KOPT-K1 (cell line): ENCODE measurements around the gene UNC13B.

ENCODE experiments used
- H3K27ac ChIP-seq: fragments of 200-600 bp; sonication (generic); 2 replicates; pipeline ENCODE4 v1.5.1; 2016; ENCODE audit warnings: antibody characterized with exemption, mild to moderate bottlenecking, low read depth, low read length; ENCODE audit not compliant: poor library complexity, severe bottlenecking
- H3K36me3 ChIP-seq: fragments of 200-600 bp; sonication (generic); 2 replicates; pipeline ENCODE4 v1.5.1; 2017; ENCODE audit warnings: antibody characterized with exemption, mild to moderate bottlenecking, low read length, moderate library complexity; ENCODE audit not compliant: insufficient read depth
- H3K9me3 ChIP-seq: fragments of 200-600 bp; sonication (generic); 2 replicates; pipeline ENCODE4 v1.5.1; 2017; ENCODE audit warnings: antibody characterized with exemption, low read length, mild to moderate bottlenecking; ENCODE audit not compliant: insufficient read depth, poor library complexity, severe bottlenecking

UNC13B gene

DNA sequence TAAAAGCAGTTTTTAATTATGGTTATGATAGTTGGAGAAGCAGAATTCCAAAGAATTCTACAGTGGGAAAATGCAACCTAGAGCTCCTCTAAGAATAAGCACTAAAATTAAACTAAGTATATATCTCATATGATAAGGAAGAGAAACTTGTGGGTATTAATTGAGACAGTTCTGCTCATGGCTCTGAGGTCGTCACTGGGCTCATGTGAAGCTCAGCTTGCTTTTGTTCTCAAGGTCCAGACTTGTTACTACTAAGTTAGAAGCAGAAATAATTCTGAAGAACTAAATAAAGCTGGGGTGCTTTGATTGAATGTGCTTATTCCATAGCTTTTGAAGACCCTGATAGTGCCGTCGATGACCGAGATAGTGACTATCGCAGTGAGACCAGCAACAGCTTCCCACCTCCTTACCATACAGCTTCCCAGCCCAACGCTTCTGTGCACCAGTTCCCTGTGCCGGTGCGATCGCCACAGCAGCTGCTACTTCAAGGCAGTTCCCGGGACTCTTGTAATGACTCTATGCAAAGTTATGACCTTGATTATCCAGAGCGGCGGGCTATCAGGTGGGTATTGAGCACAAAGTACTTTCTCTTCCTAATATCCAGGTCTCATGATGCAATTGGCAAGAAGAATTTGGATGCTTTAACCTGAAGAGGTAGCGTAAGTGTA, 133.7 kb downstream of the UNC13B start:
- Histone ChIP-seq H3K36me3 (no peaks in the 10 kb centered on the region), H3K27ac (no peak overlapping the region)

DNA sequence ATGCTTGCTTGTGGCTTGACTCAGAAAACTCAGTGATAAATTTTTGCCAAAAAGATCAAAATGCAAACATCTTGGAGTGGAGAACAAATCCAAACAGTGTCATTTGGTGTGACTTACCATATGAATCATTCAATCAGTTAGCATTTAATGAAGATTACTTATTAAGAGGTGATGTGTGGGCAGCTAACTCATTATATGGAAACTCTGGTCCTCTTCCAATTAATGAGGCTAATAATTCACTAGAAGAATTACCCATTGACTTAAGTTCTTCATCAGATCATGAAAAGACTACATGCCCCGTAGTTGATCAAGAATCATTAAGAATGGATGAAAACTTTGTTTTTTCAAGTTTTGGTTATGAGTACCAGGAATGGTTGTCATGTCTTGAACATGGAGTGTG, 141.8 kb downstream of the UNC13B start:
- Histone ChIP-seq H3K9me3 (no peaks in the 10 kb centered on the region), H3K27ac (no peak overlapping the region), H3K36me3 (no peaks in the 10 kb centered on the region)

More for the DNA sequence above, 133.7 kb downstream of the UNC13B start:
- H3K9me3 ChIP-seq: no peaks in the 10 kb centered on the region

DNA sequence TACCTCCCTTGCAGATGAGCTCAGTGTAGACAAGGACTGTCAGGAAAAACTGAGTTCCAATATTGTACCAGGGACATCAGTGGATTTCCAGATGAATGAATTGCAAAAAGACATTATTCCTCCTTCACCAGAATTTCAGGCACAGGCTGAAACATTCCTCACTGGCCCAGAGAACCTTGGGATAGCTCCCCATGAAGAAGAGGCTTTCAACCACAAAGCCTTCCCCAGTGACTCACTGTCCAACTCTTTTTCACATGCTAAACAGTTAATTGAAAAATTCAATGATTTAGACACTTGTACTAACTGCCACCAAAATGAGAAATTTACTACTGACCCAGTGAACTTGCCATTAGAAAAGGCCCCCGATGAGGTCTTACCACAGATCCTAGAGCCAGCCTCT, 144.5 kb downstream of the UNC13B start:
- H3K27ac ChIP-seq: no peak overlapping the region
- no peaks in the 10 kb centered on the region for H3K36me3 ChIP-seq
- H3K9me3 ChIP-seq: no peaks in the 10 kb centered on the region

DNA sequence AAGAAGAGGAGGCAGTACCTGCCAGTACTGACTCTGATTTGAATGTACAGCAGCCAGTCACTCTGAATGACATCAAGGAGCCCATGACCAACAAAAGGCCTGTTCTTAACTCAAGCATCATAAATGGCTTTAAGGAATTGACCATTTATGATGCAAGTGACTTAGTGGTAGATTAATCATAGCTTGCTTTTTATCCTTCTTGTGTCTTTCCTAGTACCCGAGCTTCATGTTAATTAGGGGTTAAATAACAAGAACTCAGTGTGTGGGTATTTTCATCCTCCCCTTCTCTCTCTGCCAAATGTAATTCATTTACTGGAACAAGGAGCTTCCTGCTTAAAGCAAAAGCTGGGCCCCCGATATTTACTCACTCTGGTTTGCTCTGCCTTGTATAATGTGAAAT, 146.5 kb downstream of the UNC13B start:
- H3K36me3 ChIP-seq: no peaks in the 10 kb centered on the region
- no peaks in the 10 kb centered on the region for H3K9me3 ChIP-seq
- no peak overlapping the region for H3K27ac ChIP-seq

DNA sequence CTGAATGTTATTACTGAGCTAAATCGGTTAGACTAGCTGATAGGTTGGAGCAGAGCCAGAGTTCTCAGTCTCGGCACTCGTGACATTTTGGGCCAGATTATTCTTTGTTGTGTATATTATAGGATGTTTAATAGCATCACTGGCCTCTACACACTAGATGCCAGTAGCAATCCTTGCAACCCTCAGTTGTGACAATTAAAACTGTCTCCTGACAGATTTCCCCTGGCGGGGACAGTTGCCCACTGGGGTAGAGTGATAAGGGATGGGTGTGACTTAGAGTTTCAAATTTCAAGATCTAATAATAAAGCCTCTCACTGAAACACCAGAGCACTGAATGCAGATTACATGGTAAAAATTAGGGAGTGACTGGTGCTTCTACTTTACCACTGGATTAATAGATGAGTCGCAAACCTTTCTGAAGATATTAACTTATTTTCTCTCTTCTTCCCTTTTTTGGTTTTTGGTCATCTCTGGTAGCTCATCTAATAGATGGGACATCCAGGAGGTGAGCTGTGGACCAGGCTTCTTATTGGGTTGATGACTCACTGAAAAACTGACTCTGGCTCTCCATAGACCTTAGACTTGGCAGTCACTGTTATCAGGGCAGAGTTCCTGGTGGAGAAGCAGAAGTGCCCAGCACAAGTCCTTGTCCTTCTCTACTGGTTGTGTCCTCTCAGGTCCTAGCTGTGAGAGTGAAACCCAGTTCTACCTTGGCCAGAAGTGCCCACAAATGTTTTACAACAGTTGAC, 150.3 kb downstream of the UNC13B start:
- Histone ChIP-seq H3K9me3 (no peaks in the 10 kb centered on the region), H3K36me3 (no peaks in the 10 kb centered on the region), H3K27ac (no peak overlapping the region)

DNA sequence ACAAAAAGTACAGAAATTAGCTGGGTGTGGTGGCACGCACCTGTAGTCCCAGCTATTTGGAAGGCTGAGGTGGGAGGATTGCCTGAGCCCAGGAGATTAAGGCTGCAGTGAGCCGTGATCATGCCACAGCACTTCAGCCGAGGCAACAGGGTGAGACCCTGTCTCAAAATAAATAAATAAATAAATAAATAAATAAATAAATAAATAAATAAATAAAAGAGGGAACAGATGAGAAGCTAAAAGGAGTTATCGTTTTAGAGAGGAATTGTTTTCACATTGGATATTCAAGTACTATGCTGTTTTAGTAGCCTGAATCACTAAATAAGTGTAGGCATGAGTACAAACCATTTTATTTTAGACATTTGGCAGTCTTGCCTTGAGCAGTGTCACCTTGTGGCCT, 151.7 kb downstream of the UNC13B start:
- Histone ChIP-seq H3K27ac (no peak overlapping the region), H3K9me3 (no peaks in the 10 kb centered on the region), H3K36me3 (no peaks in the 10 kb centered on the region)

DNA sequence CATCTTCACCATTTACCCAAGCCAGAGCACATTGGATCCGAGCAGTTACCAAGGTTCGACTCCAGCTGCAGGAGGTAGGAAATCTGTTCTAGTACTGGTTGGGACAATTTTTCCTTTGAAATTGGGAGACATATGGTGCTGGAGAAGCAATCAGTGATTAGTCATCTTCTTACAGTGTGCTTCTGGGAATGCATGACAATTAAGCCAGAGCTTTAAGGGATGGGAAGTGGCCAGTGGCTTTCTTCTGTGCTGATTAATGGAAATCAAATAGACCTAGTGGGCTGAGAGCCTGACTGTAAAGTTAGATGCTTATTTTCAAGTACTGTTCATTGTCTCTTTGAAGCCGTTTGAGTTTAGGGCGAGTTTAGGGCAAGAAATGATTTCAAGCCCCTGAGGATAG, 152.1 kb downstream of the UNC13B start:
- H3K9me3 ChIP-seq: no peaks in the 10 kb centered on the region
- no peak overlapping the region for H3K27ac ChIP-seq
- no peaks in the 10 kb centered on the region for H3K36me3 ChIP-seq

DNA sequence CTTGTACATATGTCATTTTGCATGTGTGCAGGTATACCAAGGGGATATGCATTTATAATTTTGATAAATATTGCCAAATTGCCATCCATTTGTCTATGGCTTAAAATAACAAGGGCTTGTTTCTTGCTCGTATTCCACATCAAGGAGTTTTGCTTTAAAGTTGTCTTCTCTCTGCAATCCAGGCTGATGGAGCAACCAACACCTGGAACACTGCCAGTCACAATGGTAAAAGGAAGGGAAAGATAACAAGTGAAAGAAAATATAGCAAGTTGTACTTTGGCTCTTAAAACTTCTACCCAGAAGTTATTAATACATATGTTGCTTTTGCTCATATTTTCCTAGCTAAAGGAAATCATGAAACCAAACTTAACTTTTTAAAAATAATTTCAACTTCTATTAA, 156.9 kb downstream of the UNC13B start:
- no peak overlapping the region for H3K27ac ChIP-seq
- no peaks in the 10 kb centered on the region for H3K9me3 ChIP-seq
- H3K36me3 ChIP-seq: no peaks in the 10 kb centered on the region

DNA sequence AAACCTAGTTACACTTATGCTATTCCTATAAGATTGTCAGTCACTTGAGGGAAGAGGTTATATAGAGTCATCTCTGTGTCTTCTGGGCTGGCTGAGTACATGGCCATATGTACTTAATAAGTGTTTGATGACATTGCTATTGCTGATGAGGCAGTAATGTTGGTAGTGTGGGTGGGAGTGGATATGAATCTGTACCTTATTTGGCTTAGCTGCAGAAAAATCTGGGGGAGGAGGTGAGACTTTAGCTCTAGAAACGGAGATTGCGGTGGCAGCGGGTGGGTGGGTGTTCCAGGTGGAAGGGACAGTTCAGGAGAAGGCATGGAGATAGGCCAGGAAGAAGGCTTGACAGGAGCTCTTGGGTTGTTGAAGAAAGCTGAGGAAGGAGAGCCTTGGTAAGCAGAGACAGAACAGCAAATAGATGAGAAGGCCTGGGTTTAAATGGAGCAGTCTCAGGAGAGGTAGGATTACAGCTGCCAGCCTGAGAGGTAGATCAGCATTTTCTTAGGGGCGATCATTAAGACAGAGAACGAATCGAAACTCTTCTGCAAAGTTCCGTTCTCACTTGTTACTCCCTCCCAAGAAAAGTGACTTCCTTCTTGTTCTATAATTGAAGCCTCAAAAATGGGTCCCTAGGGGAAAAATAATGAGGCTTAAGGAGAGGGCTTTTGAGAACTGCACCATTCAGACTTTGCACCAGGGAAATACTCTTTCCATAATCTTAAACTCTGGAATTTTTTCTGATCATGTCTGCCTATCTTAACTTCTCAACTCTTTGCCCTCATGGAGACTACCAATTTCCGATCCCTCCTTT, 160.5 kb downstream of the UNC13B start:
- Histone ChIP-seq H3K27ac (no peak overlapping the region), H3K36me3 (no peaks in the 10 kb centered on the region), H3K9me3 (no peaks in the 10 kb centered on the region)

DNA sequence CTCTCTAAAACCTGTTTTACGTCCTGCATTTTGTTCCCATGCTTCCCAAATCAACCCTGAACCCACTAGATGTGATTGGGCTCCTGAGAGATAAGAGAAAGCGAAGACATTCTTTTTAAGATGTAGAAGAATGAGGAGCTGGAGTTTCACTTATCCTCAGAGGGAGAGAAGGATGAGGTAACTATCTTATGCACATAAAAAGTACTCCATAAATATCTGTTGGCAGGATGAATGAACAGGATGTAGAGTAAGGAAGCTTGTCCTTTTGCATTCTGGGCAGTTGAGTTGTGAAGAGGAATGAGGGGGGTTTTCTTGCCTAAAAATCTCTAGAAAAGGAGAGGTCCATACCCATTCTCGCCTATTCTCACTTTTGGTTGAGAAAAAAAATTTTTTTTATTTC, 163.2 kb downstream of the UNC13B start:
- Histone ChIP-seq H3K27ac (no peak overlapping the region), H3K9me3 (no peaks in the 10 kb centered on the region), H3K36me3 (no peaks in the 10 kb centered on the region)

DNA sequence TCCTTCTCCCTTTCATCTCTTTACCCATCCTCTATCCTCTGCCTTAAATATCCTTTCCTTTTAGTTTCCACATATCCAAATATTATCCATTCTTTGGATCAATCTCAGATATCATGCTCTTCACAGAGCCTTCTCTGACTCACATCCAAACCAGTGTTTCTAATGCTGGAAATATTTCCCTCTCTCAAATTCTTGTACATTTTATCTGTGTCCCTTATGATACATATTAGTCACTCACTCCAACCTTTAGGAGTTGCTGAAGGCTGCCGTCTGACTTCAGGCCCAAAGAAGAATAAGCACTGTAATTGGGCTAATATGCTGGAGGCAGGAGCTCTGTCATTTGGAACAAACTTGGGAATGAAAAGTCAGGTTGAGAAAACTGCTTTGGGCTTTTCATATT, 171.7 kb downstream of the UNC13B start:
- H3K36me3 ChIP-seq: no peaks in the 10 kb centered on the region
- H3K9me3 ChIP-seq: no peaks in the 10 kb centered on the region
- H3K27ac ChIP-seq: no peak overlapping the region

DNA sequence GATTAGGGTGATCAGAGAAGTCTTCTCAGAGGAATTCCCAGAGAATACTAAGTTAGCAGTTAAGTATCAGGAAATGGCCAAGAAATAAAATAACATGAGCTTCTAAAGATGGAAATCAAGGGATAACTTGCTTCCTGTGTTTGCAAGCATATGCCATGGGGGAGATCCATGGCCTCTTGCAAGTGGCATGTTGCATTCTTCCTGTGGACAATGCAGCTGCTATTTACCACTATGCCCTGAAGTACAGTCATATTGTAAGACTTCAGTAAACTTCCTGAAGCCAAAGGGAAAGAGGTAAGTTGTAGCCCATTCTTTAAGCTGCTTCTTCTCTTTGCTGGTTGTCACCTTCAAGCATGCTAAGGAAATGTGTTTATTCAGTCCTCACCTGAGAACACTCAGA, 173.4 kb downstream of the UNC13B start:
- no peaks in the 10 kb centered on the region for H3K9me3 ChIP-seq
- no peaks in the 10 kb centered on the region for H3K36me3 ChIP-seq

DNA sequence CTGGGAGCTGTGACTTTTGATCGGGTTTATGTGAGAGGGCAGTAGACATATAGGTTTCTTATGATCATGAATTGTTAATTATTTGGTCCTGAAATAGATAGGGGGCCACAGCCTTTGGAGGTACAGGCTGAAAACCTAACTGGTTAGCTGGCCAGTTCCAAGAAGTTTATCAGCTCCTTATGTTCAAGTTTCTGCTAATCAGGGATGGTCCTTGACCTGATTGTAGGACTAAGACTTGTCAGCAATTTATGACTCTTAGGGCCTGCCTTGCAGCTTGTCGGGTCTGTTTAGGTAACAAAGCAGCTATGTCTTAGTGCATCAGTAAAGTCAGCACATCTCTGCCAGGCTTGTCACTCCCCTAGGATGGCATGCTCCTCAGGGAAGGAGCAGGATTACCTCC, 176.3 kb downstream of the UNC13B start:
- H3K36me3 ChIP-seq: no peaks in the 10 kb centered on the region
- H3K27ac ChIP-seq: no peak overlapping the region
- H3K9me3 ChIP-seq: no peaks in the 10 kb centered on the region

More for the DNA sequence above, 173.4 kb downstream of the UNC13B start:
- H3K27ac ChIP-seq: no peak overlapping the region

DNA sequence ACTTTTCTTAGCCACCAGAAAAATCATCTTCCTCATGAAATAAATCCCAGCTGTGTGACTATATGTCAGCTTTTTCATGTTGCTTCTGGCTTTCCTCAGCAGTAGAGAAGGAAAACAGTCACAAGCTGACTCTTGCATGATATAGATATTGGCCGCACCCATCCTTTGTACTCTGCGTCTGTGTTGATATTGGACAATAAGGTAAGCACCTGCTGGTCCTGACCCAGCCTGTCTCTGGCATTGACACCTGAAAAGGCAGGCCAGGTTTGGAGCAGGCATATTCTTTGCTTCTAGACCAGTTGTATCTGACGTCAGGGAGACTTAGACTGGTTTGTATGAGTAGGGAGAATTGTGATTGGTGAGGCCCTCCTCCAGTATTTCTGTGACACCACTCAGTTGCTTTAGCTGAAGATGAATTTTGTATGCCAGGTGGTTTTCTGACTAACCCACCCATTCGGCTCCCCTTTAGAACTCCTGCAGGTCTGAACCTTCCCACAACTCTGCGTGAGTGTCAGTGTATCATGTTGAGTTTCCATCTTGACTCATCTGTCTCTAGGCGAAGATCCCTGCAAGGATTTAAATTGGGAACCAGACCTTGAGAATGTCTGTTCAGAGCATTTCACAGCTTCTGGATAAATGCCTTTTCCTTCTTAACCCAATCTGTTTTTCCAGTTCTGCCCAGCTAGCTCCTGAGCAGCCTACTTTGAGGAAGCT, 176.9 kb downstream of the UNC13B start:
- no peak overlapping the region for H3K27ac ChIP-seq
- no peaks in the 10 kb centered on the region for H3K36me3 ChIP-seq
- H3K9me3 ChIP-seq: no peaks in the 10 kb centered on the region

DNA sequence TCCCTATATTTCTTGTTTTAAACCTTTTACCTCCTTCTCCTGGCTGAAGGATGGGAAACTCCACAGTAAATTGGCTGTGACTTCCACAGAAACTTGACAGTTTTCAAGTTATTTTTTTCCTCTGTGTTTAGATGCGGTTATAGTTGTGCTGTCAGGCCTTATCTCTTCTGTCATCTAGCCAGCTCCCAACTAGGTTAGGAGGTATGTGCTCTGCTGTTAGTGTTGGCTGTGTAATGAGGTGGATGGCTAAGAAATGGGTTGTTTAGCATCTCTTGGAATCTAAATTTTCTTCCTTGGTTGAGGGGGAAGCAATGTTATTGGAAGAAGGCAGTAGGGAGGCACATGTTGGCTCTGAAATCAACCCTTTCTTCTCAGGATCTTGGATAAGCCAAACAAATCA, 178.2 kb downstream of the UNC13B start:
- no peak overlapping the region for H3K27ac ChIP-seq
- no peaks in the 10 kb centered on the region for H3K9me3 ChIP-seq
- no peaks in the 10 kb centered on the region for H3K36me3 ChIP-seq
